Measurements from ENCODE around the gene MAP1B.

DNA sequence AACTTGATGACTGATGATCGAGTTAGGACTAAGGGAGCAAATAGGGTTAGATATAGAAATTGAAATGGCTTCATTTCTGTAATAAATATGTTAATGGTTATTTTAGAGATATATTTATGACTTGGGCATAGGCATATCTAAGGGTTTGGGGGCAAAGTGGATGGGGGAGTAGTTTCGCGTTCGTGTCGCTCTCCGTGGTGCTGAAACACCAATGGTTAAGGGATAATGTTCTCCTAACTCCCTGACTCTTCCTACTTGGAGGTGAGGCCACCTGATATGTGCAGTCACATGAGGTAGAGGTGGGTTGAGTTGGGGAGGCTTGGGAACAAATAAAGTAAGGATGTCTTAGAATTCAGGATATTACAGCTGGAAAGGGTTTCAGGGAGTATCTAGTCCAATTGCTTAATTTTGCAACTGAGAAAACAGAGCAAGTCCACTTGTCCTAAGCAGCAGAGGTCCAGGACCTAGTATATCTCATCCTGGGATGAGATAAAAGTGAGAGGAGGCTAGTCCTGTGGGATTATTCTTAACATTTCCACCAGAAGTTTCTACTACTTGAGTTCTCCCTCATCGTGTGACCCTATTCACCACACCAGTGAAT is 44.0 kb upstream of the MAP1B start:
- TF ChIP-seq POLR2A (IDR thresholded peaks at IDR 0.05; ENCODE audit: low read length): no peak
- TF ChIP-seq BHLHE40 (IDR thresholded peaks at IDR 0.05; ENCODE audit: low read depth, low read length): no peak
- TF ChIP-seq, protein P1, sequence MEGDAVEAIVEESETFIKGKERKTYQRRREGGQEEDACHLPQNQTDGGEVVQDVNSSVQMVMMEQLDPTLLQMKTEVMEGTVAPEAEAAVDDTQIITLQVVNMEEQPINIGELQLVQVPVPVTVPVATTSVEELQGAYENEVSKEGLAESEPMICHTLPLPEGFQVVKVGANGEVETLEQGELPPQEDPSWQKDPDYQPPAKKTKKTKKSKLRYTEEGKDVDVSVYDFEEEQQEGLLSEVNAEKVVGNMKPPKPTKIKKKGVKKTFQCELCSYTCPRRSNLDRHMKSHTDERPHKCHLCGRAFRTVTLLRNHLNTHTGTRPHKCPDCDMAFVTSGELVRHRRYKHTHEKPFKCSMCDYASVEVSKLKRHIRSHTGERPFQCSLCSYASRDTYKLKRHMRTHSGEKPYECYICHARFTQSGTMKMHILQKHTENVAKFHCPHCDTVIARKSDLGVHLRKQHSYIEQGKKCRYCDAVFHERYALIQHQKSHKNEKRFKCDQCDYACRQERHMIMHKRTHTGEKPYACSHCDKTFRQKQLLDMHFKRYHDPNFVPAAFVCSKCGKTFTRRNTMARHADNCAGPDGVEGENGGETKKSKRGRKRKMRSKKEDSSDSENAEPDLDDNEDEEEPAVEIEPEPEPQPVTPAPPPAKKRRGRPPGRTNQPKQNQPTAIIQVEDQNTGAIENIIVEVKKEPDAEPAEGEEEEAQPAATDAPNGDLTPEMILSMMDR (IDR thresholded peaks at IDR 0.05): no peak
- TF ChIP-seq, protein P2, sequence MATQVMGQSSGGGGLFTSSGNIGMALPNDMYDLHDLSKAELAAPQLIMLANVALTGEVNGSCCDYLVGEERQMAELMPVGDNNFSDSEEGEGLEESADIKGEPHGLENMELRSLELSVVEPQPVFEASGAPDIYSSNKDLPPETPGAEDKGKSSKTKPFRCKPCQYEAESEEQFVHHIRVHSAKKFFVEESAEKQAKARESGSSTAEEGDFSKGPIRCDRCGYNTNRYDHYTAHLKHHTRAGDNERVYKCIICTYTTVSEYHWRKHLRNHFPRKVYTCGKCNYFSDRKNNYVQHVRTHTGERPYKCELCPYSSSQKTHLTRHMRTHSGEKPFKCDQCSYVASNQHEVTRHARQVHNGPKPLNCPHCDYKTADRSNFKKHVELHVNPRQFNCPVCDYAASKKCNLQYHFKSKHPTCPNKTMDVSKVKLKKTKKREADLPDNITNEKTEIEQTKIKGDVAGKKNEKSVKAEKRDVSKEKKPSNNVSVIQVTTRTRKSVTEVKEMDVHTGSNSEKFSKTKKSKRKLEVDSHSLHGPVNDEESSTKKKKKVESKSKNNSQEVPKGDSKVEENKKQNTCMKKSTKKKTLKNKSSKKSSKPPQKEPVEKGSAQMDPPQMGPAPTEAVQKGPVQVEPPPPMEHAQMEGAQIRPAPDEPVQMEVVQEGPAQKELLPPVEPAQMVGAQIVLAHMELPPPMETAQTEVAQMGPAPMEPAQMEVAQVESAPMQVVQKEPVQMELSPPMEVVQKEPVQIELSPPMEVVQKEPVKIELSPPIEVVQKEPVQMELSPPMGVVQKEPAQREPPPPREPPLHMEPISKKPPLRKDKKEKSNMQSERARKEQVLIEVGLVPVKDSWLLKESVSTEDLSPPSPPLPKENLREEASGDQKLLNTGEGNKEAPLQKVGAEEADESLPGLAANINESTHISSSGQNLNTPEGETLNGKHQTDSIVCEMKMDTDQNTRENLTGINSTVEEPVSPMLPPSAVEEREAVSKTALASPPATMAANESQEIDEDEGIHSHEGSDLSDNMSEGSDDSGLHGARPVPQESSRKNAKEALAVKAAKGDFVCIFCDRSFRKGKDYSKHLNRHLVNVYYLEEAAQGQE (IDR thresholded peaks at IDR 0.05): peak; percentile 95
- TF ChIP-seq CHD2 (IDR thresholded peaks at IDR 0.05; ENCODE audit: low read length, partially characterized antibody): no peak
- TF ChIP-seq EP300 (IDR thresholded peaks at IDR 0.05): no peak
- TF ChIP-seq, protein P3, sequence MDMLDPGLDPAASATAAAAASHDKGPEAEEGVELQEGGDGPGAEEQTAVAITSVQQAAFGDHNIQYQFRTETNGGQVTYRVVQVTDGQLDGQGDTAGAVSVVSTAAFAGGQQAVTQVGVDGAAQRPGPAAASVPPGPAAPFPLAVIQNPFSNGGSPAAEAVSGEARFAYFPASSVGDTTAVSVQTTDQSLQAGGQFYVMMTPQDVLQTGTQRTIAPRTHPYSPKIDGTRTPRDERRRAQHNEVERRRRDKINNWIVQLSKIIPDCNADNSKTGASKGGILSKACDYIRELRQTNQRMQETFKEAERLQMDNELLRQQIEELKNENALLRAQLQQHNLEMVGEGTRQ (IDR thresholded peaks at IDR 0.05): no peak
- no peak for TF ChIP-seq RCOR1 (IDR thresholded peaks at IDR 0.05; ENCODE audit: low read depth, low read length)
- no peak for TF ChIP-seq NR3C1 (IDR thresholded peaks at IDR 0.05)
- TF ChIP-seq, protein P4, sequence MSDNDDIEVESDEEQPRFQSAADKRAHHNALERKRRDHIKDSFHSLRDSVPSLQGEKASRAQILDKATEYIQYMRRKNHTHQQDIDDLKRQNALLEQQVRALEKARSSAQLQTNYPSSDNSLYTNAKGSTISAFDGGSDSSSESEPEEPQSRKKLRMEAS (IDR thresholded peaks at IDR 0.05): no peak
